ENCODE measurements around the gene MTR. TPM values are rescaled to one million over a fixed set of nuclear protein-coding genes. Genes with fewer than 3 reads are reported as not detected.

The MTR gene
- total and polyA plus RNA-seq, 2 experiments from 2014 or later, result 23.9 to 61.7 TPM

GRCh38 chr1:236751385-236751784 is 43.7 kb upstream of the MTR start:
- Histone ChIP-seq H3K4me3 (no peak overlapping the region), H3K4me1 (ENCODE audit: low read depth) (peaks cover 17% of the 10 kb centered on the region), H3K36me3 (peaks cover 88% of the 10 kb centered on the region), H3K9me3 (ENCODE audit: low read depth) (no peaks in the 10 kb centered on the region), H3K27me3 (no peaks in the 10 kb centered on the region), H3K27ac (peak overlapping the region; percentile 30)
- no peak for DNase-seq (ENCODE audit: low read depth in 1 of 2, low spot score in 1 of 2)
- no peak for TF ChIP-seq CTCF (IDR thresholded peaks at IDR 0.05; ENCODE audit: low read depth, low read length)

- TF ChIP-seq CTCF (IDR thresholded peaks at IDR 0.05; ENCODE audit: low read depth, low read length), result no peak
- Histone ChIP-seq H3K4me3 (no peak overlapping the region), H3K36me3 (peaks cover 82% of the 10 kb centered on the region), H3K27ac (peak overlapping the region; percentile 58), H3K27me3 (no peaks in the 10 kb centered on the region), H3K9me3 (ENCODE audit: low read depth) (no peaks in the 10 kb centered on the region), H3K4me1 (ENCODE audit: low read depth) (peaks cover 17% of the 10 kb centered on the region)
- no peak for DNase-seq (ENCODE audit: low read depth in 1 of 2, low spot score in 1 of 2)
Measured at GRCh38 chr1:236751935-236752334, 43.2 kb upstream of the MTR start.

DNA sequence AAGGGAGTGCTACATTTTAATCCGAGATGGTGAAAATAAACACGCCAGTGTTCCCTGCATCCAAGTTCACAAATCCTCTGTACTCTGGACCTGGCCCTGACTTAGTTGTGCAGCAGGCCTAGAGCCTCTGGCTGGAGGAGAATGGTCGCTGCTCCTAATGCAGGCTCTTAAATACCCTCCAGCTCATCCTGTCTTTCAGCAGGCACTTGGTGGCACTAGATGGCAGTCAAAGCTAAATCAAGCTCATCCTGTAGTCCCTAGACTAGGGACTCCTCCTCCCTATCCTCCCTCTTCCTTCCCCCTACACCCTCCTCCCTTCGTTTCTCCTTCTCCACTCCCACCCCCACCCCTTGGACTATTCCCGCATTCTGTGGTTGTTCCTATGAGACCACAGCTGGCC is 41.6 kb upstream of the MTR start:
- Histone ChIP-seq H3K27ac (peak overlapping the region; percentile 83), H3K4me1 (ENCODE audit: low read depth) (peaks cover 17% of the 10 kb centered on the region)

GRCh38 chr1:236753964-236754363 is 41.1 kb upstream of the MTR start:
- H3K36me3 ChIP-seq, result peaks cover 79% of the 10 kb centered on the region
- H3K4me3 ChIP-seq, result no peak overlapping the region
- H3K9me3 ChIP-seq (ENCODE audit: low read depth), result no peaks in the 10 kb centered on the region
- peak in 1 of 2 donors; percentile 46 for DNase-seq (ENCODE audit: low read depth in 1 of 2, low spot score in 1 of 2)
- no peak for TF ChIP-seq CTCF (IDR thresholded peaks at IDR 0.05; ENCODE audit: low read depth, low read length)
- peak overlapping the region; percentile 83 for H3K27ac ChIP-seq
- H3K27me3 ChIP-seq, result no peaks in the 10 kb centered on the region
- peaks cover 17% of the 10 kb centered on the region for H3K4me1 ChIP-seq (ENCODE audit: low read depth)

More for the DNA sequence above, 41.6 kb upstream of the MTR start:
- no peaks in the 10 kb centered on the region for H3K27me3 ChIP-seq
- H3K9me3 ChIP-seq (ENCODE audit: low read depth), result no peaks in the 10 kb centered on the region
- no peak for TF ChIP-seq CTCF (IDR thresholded peaks at IDR 0.05; ENCODE audit: low read depth, low read length)
- H3K4me3 ChIP-seq, result no peak overlapping the region
- peak; percentile 30 to 57 for DNase-seq (ENCODE audit: low read depth in 1 of 2, low spot score in 1 of 2)
- peaks cover 79% of the 10 kb centered on the region for H3K36me3 ChIP-seq

GRCh38 chr1:236754525-236755210 is 40.4 kb upstream of the MTR start:
- H3K27ac ChIP-seq, result peak overlapping the region; percentile 83
- no peaks in the 10 kb centered on the region for H3K27me3 ChIP-seq
- no peak for TF ChIP-seq CTCF (IDR thresholded peaks at IDR 0.05; ENCODE audit: low read depth, low read length)

More at GRCh38 chr1:236754525-236755210, 40.4 kb upstream of the MTR start:
- no peak overlapping the region for H3K4me3 ChIP-seq
- DNase-seq (ENCODE audit: low read depth in 1 of 2, low spot score in 1 of 2), result no peak
- peaks cover 79% of the 10 kb centered on the region for H3K36me3 ChIP-seq
- no peaks in the 10 kb centered on the region for H3K9me3 ChIP-seq (ENCODE audit: low read depth)
- peaks cover 17% of the 10 kb centered on the region for H3K4me1 ChIP-seq (ENCODE audit: low read depth)
